Hepatocyte (in vitro differentiated cells): ENCODE data around the gene MRPL27. TPM values are rescaled to one million over a fixed set of nuclear protein-coding genes. Genes with fewer than 3 reads are reported as not detected.
A peak's percentile ranks its signal among the peaks of the same experiment; 100 is the strongest.

Experiments
- DNase-seq: peaks from one replicate; pipeline ENCODE4 v3.0.0-alpha.2; 2016; ENCODE audit warnings: low spot score
- H2AFZ ChIP-seq: fragments of 200-600 bp; sonication (generic); 2 replicates; pipeline ENCODE4 v1.6.0; 2016; ENCODE audit warnings: antibody characterized with exemption, mild to moderate bottlenecking
- H3K27ac ChIP-seq: fragments of 200-600 bp; sonication (generic); 2 replicates; pipeline ENCODE4 v1.5.1; 2016; ENCODE audit warnings: mild to moderate bottlenecking
- H3K27me3 ChIP-seq: fragments of 200-600 bp; sonication (generic); 2 replicates; pipeline ENCODE4 v1.6.1; 2016
- H3K36me3 ChIP-seq: fragments of 200-600 bp; sonication (generic); replicated peaks from 2 replicates; pipeline ENCODE4 v1.5.1; 2016; ENCODE audit warnings: low read depth; ENCODE audit not compliant: insufficient read depth
- H3K4me1 ChIP-seq: fragments of 200-600 bp; sonication (generic); 2 replicates; pipeline ENCODE4 v1.5.1; 2016; ENCODE audit warnings: mild to moderate bottlenecking, moderate library complexity; ENCODE audit not compliant: insufficient read depth
- H3K4me2 ChIP-seq: fragments of 200-600 bp; sonication (generic); 2 replicates; pipeline ENCODE4 v1.6.0; 2016
- H3K4me3 ChIP-seq: fragments of 200-600 bp; sonication (generic); 2 replicates; pipeline ENCODE4 v1.5.1; 2016; ENCODE audit warnings: mild to moderate bottlenecking
- H3K79me2 ChIP-seq: fragments of 200-600 bp; sonication (generic); 2 replicates; pipeline ENCODE4 v1.6.0; 2017; ENCODE audit warnings: mild to moderate bottlenecking
- H3K9me2 ChIP-seq: fragments of 200-600 bp; sonication (generic); replicated peaks from 2 replicates; pipeline ENCODE4 v1.6.0; 2017; ENCODE audit warnings: mild to moderate bottlenecking; ENCODE audit not compliant: insufficient read depth
- H3K9me3 ChIP-seq: fragments of 200-600 bp; sonication (generic); 2 replicates; pipeline ENCODE4 v1.5.1; 2016; ENCODE audit warnings: low read depth, mild to moderate bottlenecking
- H4K20me1 ChIP-seq: fragments of 200-600 bp; sonication (generic); 2 replicates; pipeline ENCODE4 v1.6.0; 2016; ENCODE audit warnings: mild to moderate bottlenecking; ENCODE audit not compliant: insufficient read depth, poor library complexity, severe bottlenecking
- CTCF ChIP-seq: fragments of 200-600 bp; sonication (generic); IDR thresholded peaks from 2 replicates; pipeline ENCODE4 v1.5.1; 2016; ENCODE audit warnings: antibody characterized with exemption, mild to moderate bottlenecking; ENCODE audit not compliant: poor library complexity
- EZH2 ChIP-seq: fragments of 200-600 bp; sonication (generic); IDR thresholded peaks from 2 replicates; pipeline ENCODE4 v1.6.1; 2016; ENCODE audit warnings: antibody characterized with exemption, mild to moderate bottlenecking, borderline replicate concordance
- EZH2phosphoT487 ChIP-seq: fragments of 200-600 bp; sonication (generic); IDR thresholded peaks from one replicate; pipeline ENCODE4 v1.6.1; 2018; ENCODE audit warnings: antibody characterized with exemption, mild to moderate bottlenecking, low read depth, moderate library complexity; ENCODE audit not compliant: unreplicated experiment, severe bottlenecking
- WGBS: methylation state at CpG from one replicate; pipeline ENCODE4 v1.1.6; 2016; ENCODE audit warnings: low lambda C conversion rate; ENCODE audit errors: missing lambda C conversion rate; 5-methylcytosine and 5-hydroxymethylcytosine counted together
- polyA plus RNA-seq: library from polyadenylated mRNA; unstranded; fragments of >200 nt; fragmentation: Nextera tagmentation; extraction: Ambion mirVana; gene quantifications from 2 replicates; pipeline ENCODE4 v1.2.1, GENCODE V29; 2016
- total RNA-seq: library from RNA; depleted of rRNA; stranded (reverse); fragments of >200 nt; gene quantifications from 2 replicates; pipeline ENCODE4 v1.2.3, GENCODE V29; 2014

The MRPL27 gene
- total and polyA plus RNA-seq, 2 experiments from 2014 or later = 83.0 to 139 TPM

- Histone ChIP-seq H3K9me3 (no peaks in the 10 kb centered on the region), H3K27me3 (no peaks in the 10 kb centered on the region), H3K79me2 (peaks cover 37% of the 10 kb centered on the region), H3K4me3 (no peak overlapping the region), H3K4me2 (peak overlapping the region; percentile 100), H2AFZ (no peak overlapping the region), H4K20me1 (no peaks in the 10 kb centered on the region), H3K4me1 (peaks cover 20% of the 10 kb centered on the region), H3K27ac (no peak overlapping the region), H3K36me3 (no peaks in the 10 kb centered on the region), H3K9me2 (no peaks in the 10 kb centered on the region)
- 77% methylated on average over 3 of the region's 3 CpGs for WGBS
- TF ChIP-seq EZH2phosphoT487 = no peak
- TF ChIP-seq CTCF = no peak
- TF ChIP-seq EZH2 = no peak
- no peak for DNase-seq
These were observed 25.1 kb downstream of the MRPL27 start for GRCh38 chr17:50347894-50348291.

GRCh38 chr17:50347117-50347893, 25.7 kb downstream of the MRPL27 start:
- no peaks in the 10 kb centered on the region for H3K27me3 ChIP-seq
- peaks cover 20% of the 10 kb centered on the region for H3K4me1 ChIP-seq
- WGBS = 33% methylated on average over 15 of the region's 17 CpGs
- H2AFZ ChIP-seq = no peak overlapping the region
- peak overlapping the region; percentile 68 for H3K4me3 ChIP-seq
- H3K27ac ChIP-seq = peak overlapping the region; percentile 76
- H3K36me3 ChIP-seq = no peaks in the 10 kb centered on the region
- TF ChIP-seq EZH2 (no peak), EZH2phosphoT487 (no peak), CTCF (no peak)
- peak; percentile 7 for DNase-seq
- no peaks in the 10 kb centered on the region for H4K20me1 ChIP-seq
- H3K79me2 ChIP-seq = peaks cover 37% of the 10 kb centered on the region
- no peaks in the 10 kb centered on the region for H3K9me3 ChIP-seq
- H3K9me2 ChIP-seq = no peaks in the 10 kb centered on the region
- H3K4me2 ChIP-seq = peak overlapping the region; percentile 100

GRCh38 chr17:50346313-50347116, 26.5 kb downstream of the MRPL27 start:
- 2% methylated on average over 29 of the region's 57 CpGs for WGBS
- Histone ChIP-seq H3K4me3 (peak overlapping the region; percentile 68), H3K36me3 (no peaks in the 10 kb centered on the region), H3K79me2 (peaks cover 37% of the 10 kb centered on the region), H3K27me3 (no peaks in the 10 kb centered on the region), H3K4me2 (peak overlapping the region; percentile 100), H3K27ac (peak overlapping the region; percentile 76), H4K20me1 (no peaks in the 10 kb centered on the region), H3K9me2 (no peaks in the 10 kb centered on the region), H3K9me3 (no peaks in the 10 kb centered on the region), H3K4me1 (peaks cover 20% of the 10 kb centered on the region), H2AFZ (peak overlapping the region; percentile 83)
- no peak for TF ChIP-seq CTCF
- no peak for TF ChIP-seq EZH2phosphoT487
- no peak for TF ChIP-seq EZH2
- peak; percentile 55 for DNase-seq
